A673 (cell line): ENCODE data around the gene CYP11A1. TPM values are rescaled to one million over a fixed set of nuclear protein-coding genes. Genes with fewer than 3 reads are reported as not detected.

Experiments used
- BruUV-seq: library from RNA; stranded (reverse); fragments of 400-500 nt; replicated peaks from 2 replicates; lab custom pipeline; 2021; lab: Mats Ljungman, UMichigan
- CTCF ChIA-PET: fragments of 300-600 bp; sonication (Branson Sonifier 250); formaldehyde crosslinking; loops from one replicate; lab custom pipeline; 2022; ENCODE audit warnings: antibody characterized with exemption; lab: Charles Lee
- POLR2A ChIA-PET: fragments of 300-600 bp; sonication (Branson Sonifier 250); formaldehyde crosslinking; loops from one replicate; lab custom pipeline; 2022; ENCODE audit warnings: antibody characterized with exemption; ENCODE audit not compliant: low non-redundant PET; lab: Charles Lee
- DNase-seq: peaks from one replicate; pipeline ENCODE4 v3.0.0-alpha.2; 2015; ENCODE audit warnings: low spot score
- H3K27ac ChIP-seq: fragments of 200-600 bp; sonication (generic); 2 replicates; pipeline ENCODE4 v1.5.1; 2016; ENCODE audit warnings: mixed run types, low read depth, mild to moderate bottlenecking, mixed read lengths, antibody characterized with exemption, low read length; ENCODE audit not compliant: poor library complexity, severe bottlenecking
- H3K27me3 ChIP-seq: fragments of 200-600 bp; sonication (generic); replicated peaks from 2 replicates; pipeline ENCODE4 v1.6.1; 2017; ENCODE audit warnings: mixed run types, low read depth, mild to moderate bottlenecking, mixed read lengths, antibody characterized with exemption, low read length; ENCODE audit not compliant: insufficient read depth, poor library complexity
- H3K36me3 ChIP-seq: fragments of 200-600 bp; sonication (generic); 2 replicates; pipeline ENCODE4 v1.6.1; 2016; ENCODE audit warnings: mixed run types, mild to moderate bottlenecking, mixed read lengths, antibody characterized with exemption, low read length; ENCODE audit not compliant: insufficient read depth, poor library complexity, severe bottlenecking
- H3K4me1 ChIP-seq: fragments of 200-600 bp; sonication (generic); 2 replicates; pipeline ENCODE4 v1.6.1; 2017; ENCODE audit warnings: mixed run types, mild to moderate bottlenecking, mixed read lengths, antibody characterized with exemption, low read length; ENCODE audit not compliant: insufficient read depth, poor library complexity, severe bottlenecking
- H3K4me3 ChIP-seq: fragments of 200-600 bp; sonication (generic); 2 replicates; pipeline ENCODE4 v1.5.1; 2016; ENCODE audit warnings: low read depth, mixed run types, mild to moderate bottlenecking, mixed read lengths, low read length; ENCODE audit not compliant: poor library complexity, severe bottlenecking
- H3K9me3 ChIP-seq: fragments of 200-600 bp; sonication (generic); 2 replicates; pipeline ENCODE4 v1.6.1; 2016; ENCODE audit warnings: mixed run types, low read depth, mild to moderate bottlenecking, mixed read lengths, antibody characterized with exemption, low read length; ENCODE audit not compliant: poor library complexity, severe bottlenecking
- CTCF ChIP-seq: fragments of 300-800, 200-600 bp; sonication (generic); conservative IDR thresholded peaks from 2 replicates; pipeline ENCODE4 v1.5.1; 2017; ENCODE audit warnings: low read depth, mild to moderate bottlenecking, antibody characterized with exemption, low read length, moderate library complexity, mixed read lengths
- EZH2 ChIP-seq: fragments of 200-600 bp; sonication (generic); IDR thresholded peaks from 2 replicates; pipeline ENCODE4 v1.6.1; 2017; ENCODE audit warnings: borderline replicate concordance, low read depth, mild to moderate bottlenecking, mixed read lengths, antibody characterized with exemption, low read length; ENCODE audit not compliant: poor library complexity, severe bottlenecking
- intact Hi-C: fragments of 100-400 bp; cut with micrococcal nuclease; formaldehyde crosslinking; loops from one replicate; pipeline ENCODE4 v1.10.0; 2022; ENCODE audit not compliant: unreplicated experiment
- total RNA-seq: library from RNA; stranded (reverse); gene quantifications from 2 replicates; pipeline ENCODE4 v1.2.3, GENCODE V29; 2021

The CYP11A1 gene
- total RNA-seq, 1 experiment from 2014 or later, result not detected

- POLR2A ChIA-PET, result no interaction called here
- CTCF ChIA-PET, result no interaction called here
- Histone ChIP-seq H3K27ac (no peak overlapping the region), H3K36me3 (no peaks in the 10 kb centered on the region), H3K4me3 (no peak overlapping the region), H3K4me1 (no peaks in the 10 kb centered on the region), H3K27me3 (peaks cover 56% of the 10 kb centered on the region), H3K9me3 (no peaks in the 10 kb centered on the region)
- TF ChIP-seq CTCF (no peak), EZH2 (no peak)
- no TSS peak for BruUV-seq
- intact Hi-C loops, result no loop called here
- DNase-seq, result no peak
Observed at GRCh38 chr15:74368121-74368520, 675 bp upstream of the CYP11A1 start.

DNA sequence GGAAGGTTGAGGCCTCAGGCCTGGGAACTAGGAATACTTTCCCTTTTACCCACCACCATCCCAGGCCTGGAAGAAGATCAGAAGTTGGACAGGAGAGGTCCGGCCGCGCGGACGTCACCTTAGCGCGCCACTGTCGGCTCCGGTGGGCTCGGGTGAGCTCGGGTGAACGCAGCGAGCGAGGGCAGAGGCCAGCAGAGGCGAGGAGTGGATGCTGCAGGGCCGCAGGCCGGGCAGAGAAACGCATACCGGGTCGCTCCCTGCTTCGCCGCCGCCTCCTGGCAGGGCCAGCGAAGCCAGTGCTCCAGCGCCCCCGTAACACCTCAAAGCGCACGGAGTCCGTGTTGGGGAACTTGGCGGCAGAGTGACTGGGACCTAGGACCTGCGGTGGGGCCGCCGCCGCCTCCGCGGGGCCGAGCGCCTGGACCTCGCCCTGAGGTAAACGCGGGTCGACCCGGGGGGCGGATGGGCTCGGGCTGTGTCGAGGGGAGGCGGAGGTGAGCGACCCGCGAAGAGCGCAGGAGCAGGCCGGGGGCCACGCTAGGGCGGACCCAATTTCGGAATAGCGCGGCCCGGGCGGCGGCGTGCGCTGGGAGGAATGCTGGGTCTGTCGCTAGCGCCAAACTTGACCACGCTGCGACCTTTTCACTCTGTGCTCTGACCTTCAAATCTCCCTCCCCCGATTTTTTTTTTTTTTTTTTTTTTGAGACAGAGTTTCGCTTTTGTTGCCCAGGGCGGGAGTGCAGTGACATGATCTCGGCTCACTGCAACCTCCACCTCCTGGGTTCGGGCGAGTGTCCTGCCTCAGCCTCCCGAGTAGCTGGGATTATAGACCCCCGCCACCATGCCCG is 1.6 kb downstream of the CYP11A1 start:
- CTCF ChIA-PET, result no interaction called here
- DNase-seq, result no peak
- TF ChIP-seq EZH2 (no peak), CTCF (no peak)

GRCh38 chr15:74364936-74365597 is 2.4 kb downstream of the CYP11A1 start:
- H3K27me3 ChIP-seq, result peaks cover 29% of the 10 kb centered on the region
- H3K4me3 ChIP-seq, result no peak overlapping the region
- no peak for DNase-seq
- ChIA-PET CTCF (interaction anchor here (0.6 kb wide), 1 partner anchor 124 kb away, joined by 7 read pairs; no protein-coding TSS in a partner anchor), POLR2A (no interaction called here)
- intact Hi-C loops, result no loop called here
- no peak overlapping the region for H3K27ac ChIP-seq
- no peak for TF ChIP-seq EZH2
- TF ChIP-seq CTCF, result no peak
- no peaks in the 10 kb centered on the region for H3K9me3 ChIP-seq
- H3K4me1 ChIP-seq, result no peaks in the 10 kb centered on the region
- H3K36me3 ChIP-seq, result no peaks in the 10 kb centered on the region
- BruUV-seq, result no TSS peak

More for the DNA sequence above, 1.6 kb downstream of the CYP11A1 start:
- H3K27ac ChIP-seq, result no peak overlapping the region
- no peaks in the 10 kb centered on the region for H3K9me3 ChIP-seq
- no peaks in the 10 kb centered on the region for H3K4me1 ChIP-seq
- peak overlapping the region; percentile 23 for H3K4me3 ChIP-seq
- peaks cover 36% of the 10 kb centered on the region for H3K27me3 ChIP-seq
- POLR2A ChIA-PET, result no interaction called here
- intact Hi-C loops, result no loop called here
- H3K36me3 ChIP-seq, result no peaks in the 10 kb centered on the region
- BruUV-seq, result no TSS peak
